Stimulated activated CD8-positive, alpha-beta memory T cell treated with anti-CD3 and anti-CD28 coated beads, Interleukin-7, amount 100 ng/mL, for 1 hour (primary cell): ENCODE results near the gene SENP5.
A peak's percentile ranks its signal among the peaks of the same experiment; 100 is the strongest.

ENCODE experiments used
- DNase-seq, 2 donors: peaks; one replicate each; pipeline ENCODE4 v3.0.0-alpha.2; 2020; ENCODE audit warnings: low read depth in 2 of 2

The SENP5 gene

DNA sequence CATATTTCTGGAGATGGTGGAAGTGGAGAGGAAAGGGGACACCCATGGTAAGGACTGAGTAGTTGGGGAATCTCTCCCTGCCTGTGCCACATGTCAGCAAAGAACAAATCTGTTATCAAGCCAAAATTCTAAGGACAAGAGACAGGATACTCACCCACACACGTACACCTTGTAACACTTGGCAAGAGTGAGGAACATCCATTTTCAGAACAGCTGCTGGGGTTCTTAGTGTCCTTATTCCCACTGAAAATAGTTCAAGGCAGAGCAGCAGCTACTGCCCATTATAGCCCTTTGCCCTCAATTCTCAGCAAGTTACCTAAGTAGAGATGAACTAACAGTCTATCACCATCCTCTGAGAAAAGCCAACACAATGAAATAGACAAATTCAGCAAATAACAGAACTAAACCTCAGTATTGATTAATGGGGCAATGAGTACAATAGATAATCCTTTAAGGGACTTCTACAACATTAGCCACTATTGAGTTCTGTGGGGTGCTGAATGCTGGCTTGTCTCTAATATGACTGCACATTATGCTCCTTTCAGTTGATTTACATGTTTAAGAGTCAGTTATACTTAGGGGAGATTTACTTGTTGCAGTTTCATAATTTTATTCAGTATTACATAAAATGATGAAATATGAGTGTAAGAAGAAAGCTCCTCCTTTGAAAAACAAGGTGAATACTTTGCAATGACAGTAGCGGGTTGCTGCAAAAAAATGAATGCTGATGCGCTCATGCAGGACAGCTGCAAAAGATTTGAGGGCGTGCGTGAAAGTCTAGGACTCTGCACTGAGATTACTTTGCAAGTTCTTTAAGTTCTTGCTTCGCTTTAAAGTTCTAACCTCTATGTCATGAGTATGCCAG, 22.4 kb downstream of the SENP5 start:
- no peak for DNase-seq

DNA sequence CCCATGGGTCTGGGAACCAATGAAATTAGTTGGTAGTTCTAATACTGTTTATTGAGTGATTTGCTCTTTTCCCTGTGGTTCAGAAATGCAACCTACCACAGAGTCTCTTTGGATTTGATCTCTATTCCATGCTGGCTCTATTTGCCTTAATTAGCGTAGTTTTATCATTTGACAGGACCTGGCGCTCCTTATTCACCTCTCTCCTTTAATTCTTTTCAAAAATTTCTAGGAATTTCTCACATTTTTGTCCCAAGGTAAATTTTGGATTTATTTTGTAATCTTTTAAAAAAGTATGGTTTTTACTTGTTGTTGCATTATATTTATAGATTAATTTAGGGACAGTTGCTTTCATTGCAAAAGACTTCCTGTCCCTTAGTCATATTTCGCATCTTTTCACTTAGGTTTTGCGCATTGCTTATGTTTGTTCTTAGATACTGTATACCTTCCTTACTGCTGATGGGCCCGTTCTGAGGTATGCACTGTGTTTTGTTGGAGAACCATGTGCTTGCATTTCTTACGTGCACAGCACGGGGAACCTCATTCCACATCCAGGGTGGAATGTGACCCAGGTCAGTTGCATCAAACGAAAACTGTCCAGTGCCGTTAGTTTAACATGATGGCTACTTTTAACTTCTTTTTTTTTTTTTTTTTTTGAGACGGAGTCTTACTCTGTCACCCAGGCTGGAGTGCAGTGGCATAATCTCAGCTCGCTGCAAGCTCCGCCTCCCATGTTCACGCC, 27.0 kb downstream of the SENP5 start:
- no peak for DNase-seq

DNA sequence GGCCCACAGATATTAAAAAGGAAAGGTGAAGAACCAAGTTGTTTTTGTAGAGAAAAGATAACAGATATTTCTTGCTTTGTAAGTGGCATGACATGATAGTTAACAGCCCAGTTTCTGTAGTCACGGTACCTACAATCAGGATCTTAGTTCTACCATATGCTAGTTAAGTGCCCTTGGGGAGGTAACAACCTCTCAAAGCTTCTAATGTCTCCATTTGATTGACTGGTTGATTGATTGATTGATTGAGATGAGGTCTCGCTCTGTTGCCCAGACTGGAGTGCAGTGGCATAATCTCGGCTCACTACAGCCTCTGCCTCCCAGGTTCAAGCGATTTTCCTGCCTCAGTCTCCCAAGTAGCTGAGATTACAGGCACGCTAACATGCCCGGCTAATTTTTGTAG, 28.5 kb downstream of the SENP5 start:
- no peak for DNase-seq

DNA sequence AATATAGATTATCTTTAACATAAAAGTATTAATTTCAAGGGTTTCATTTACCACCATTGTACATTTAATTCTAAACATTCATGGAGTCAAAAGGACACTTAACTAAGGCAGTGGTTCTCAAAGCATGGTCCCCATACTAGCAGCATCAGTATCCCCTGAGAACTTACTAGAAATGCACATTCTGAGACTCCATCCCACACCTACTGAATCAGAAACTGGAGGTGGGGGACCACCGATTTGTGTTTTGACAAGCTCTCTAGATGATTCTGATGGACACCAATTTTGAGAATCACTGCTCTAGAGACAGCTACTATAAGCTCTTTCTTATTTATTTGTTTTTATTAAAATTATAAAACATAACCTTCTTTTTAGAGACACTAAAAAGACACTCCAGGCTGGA, 34.0 kb downstream of the SENP5 start:
- DNase-seq: no peak

DNA sequence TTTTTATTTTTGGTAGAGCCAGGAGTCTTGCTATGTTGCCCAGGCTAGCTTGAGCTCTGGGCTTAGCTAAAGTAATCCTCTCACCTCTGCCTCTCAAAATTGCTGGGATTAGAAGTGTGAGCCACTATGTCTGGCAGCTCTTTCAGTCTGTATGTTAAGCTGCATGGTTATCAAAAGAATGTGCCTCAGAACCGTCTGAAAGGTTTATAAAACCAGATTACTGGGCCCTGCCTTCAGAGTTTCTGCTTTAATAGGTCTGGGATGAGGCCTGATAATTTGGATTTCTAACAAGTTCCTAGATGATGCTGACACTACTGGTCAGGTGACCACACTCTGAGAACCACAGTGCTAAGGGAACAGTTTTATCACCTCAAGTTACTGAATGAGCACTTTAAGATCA, 34.6 kb downstream of the SENP5 start:
- no peak for DNase-seq

DNA sequence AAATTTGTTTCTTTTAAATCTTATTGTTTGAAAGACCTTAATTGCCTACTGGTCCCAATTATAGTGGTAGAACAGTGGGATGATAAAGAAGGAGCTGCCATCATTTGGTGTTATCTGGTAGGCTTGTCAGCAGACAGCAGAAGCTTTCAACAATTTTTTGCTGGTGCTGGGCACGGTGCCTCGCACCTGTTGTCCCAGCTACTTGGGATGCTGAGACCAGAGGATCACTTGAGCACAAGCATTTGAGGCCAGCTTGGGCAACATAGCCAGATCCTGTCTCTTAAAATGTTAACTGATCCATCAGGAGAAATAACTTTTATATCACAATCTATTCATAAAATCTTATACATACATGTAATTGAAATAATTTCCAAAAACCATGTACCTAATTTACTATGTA, 36.0 kb downstream of the SENP5 start:
- no peak for DNase-seq

DNA sequence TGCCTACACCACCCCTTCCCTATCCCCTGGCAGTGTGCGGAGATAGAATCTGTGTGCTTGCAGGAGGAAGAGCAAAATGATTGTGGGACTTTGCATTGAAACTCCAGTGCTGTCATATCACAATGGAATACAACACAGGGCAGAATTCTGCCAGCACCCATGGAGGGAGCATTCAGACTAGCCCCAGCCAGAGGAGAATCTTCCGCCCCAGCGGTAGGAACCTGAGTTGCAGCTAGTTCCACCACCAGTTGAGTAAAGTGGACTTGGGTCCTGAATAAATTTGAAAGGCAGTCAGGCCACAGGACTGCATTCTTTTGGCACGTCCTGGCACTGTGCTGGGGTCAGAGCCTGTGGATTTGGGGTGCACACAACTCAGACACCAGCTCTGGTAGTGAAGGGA, 47.1 kb downstream of the SENP5 start:
- no peak for DNase-seq

DNA sequence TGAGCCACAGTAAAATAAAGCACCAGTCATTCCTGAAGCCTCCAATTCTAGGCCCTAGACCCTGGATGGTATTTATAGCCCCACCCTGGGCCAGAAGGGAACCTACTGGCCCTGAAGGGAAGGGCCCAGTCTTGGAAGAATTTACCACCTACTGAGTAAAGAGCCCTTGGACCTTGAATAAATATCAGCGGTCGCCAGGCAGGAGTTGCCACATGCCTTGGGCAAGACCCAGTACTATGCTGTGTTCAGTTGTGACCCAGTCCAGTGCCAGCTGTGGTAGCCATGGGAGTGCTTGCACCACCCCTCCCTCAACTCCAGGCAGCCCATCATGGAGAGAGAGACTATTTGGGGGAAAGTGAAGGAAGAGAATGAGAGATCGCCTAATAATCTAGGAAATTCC, 47.7 kb downstream of the SENP5 start:
- no peak for DNase-seq

DNA sequence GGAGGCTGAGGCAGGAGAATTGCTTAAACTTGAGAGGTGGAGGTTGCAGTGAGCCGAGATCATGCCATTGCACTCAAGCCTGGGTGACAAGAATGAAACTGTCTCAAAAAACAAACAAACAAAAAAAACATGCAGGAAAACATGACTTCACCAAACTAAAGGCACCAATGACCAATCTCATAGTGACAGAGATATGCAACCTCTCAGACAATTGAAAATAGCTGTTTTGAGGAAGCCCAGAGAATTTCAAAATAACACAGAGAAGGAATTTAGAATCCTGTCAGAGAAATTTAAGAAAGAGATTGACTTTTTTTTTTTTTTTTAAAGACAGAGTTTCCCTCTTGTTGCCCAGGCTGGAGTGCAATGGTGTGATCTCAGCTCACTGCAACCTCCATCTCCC, 48.5 kb downstream of the SENP5 start:
- no peak for DNase-seq

DNA sequence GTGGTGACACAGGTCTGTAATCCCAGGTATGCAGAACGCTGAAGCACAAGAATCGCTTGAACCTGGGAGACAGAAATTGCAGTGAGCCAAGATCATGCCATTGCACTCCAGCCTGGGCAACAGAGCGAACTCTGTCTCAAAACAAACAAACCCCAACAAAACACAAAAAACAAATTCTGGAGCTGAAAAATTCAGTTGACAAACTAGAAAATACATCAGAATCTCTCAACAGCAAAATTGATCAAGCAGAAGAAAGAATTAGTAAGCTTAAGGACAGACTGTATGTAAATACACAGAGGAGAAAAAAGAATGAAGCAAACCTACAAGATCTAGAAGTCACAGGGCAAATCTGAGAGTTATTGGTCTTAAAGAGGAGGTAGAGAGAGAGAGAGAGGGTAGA, 49.3 kb downstream of the SENP5 start:
- DNase-seq: no peak

DNA sequence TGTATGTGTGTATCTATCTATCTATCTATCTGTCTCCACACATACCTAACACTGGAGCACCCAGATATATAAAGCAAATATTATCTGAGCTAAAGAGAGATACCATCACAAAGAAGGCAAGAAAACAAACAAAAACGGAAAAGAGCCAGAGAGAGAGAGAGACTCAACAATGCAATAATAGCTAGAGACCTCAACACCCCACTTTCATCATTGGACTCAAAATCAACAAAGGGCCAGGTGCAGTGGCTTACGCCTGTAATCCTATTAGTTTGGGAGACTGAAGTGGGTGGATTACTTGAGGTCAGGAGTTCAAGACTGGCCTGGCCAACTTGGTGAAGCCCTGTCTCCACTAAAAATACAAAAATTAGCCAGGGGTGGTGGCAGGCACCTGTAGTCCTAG, 51.2 kb downstream of the SENP5 start:
- no peak for DNase-seq

DNA sequence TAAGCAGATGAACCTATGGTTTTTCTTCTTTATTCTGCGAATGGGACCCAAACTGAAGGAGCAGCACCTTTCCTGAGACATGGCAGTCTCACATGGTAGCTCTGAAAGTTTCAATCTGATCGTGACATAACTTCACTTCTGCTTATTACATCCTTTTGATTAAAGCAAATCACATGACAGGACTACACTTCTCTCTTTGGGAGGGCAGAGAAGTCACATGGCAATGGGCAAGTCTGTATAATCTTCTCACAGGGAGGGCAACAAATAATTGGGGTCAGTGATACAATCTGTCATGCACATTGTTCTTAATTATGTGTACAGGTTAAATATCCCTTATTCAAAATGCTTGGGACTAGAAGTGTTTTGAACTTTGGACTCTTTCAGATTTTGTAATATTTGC, 53.0 kb downstream of the SENP5 start:
- DNase-seq: no peak

DNA sequence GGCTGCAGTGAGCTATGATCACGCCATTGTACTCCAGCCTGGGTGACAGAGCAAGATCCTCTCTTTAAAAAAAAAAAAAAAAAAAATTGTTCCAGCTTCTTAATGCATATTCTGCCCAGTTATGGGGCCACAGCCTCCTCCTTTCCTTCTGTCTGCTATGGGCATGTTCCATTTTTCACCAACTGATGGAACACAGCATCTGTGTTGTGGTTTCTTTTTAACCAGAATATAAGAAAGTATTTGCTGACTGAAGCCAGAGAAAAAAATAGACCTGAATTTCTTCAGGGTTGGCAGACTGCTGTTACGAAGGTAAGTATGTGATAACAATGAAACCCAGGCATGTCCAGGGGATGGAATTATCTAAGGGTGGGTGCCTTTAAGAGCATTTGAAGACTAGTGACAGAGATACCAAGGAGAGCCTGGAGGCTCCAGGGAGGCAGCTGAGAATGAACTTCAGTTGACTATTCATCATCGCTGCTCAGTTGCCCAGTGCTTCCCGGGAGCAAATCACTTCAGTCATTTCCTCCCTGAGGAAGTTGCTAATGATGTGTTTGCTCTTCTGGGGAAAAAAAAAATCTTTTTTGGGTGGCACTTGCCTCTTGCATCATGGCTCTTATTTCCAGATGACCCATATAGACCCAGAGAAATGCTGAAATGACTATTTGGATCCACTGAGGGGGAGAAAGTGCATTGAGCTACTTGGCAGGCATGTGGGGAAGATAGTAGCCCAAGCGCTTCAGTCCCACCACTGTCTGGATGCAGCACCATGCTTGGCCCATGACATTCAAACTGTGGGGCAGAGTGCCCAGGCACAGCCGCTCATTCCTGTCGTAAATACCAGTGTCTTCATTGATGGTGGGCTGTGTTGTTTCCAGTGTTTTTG, 60.1 kb downstream of the SENP5 start:
- DNase-seq: no peak

DNA sequence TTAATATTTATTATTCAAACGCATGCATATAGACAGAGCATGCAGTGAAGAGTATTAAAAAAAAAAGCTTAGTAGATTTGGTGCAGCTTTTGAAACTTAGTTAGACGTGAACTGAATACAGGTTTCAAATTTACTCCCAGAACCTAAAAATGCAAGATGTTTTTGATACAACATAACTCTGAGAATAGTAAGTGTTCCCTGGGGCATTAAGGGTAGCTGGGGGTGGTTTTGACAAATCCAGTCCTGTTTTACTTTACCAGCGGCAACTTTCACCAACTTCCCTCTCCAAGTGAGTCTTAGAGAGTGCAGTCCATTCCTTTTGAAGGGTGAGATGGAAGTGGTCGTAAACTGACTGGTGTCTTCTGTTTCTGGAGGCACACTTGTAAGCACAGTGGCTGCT, 63.4 kb downstream of the SENP5 start:
- no peak for DNase-seq

DNA sequence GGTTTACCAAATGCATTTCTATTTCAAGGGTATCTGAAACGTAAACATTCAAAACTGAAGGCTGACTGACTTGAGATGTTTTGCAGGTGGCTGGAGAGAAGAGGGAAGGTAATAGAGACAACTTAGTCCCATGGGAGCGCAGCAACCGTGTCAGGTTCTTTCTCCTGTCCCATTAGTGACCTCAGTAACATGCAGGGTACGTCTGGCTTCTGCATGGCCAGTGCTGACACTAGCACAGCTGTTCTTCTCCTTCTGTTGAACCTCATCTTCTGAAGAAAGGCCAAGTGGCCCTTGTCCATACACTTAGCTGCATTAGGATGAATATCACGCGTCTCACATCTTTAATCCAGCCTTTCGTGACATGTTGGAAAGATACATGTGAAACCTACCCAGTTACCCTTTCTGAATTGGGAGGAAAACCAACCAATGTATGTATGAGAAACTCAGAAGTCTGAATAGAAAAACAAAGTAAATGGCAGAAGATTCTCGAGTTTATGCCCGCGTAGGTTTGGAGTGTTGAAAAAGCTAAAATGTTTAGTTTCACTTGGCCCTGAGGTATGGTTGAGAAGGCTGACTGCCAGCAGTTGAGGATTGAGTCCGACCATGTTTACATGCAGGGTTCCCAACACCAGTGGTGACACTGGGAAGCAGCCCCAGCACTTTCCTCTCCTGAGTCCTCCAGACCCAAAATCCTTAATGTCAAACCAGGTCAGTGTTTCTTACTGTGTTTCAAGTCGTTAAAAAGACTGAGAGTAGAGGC, 64.3 kb downstream of the SENP5 start:
- DNase-seq: no peak

DNA sequence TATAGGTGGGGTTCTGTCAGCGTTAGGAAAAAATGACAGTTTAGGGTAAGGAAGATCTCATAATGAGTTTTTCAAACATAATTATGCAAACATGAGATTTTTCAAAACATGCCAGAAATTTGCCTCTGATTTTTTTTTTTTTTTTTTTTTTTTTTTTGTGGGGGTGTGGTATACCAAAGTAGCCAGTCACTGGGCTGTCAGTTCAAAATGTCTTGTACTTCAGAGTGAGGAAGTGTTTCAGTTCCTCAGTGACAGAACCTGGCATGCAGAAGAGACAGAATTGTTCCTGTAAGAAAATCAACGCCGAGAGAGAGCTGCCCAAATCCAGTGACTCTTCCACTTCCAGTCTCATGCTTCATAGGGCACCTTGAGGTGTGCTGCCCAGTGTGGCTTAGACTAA, 64.9 kb downstream of the SENP5 start:
- DNase-seq: no peak

DNA sequence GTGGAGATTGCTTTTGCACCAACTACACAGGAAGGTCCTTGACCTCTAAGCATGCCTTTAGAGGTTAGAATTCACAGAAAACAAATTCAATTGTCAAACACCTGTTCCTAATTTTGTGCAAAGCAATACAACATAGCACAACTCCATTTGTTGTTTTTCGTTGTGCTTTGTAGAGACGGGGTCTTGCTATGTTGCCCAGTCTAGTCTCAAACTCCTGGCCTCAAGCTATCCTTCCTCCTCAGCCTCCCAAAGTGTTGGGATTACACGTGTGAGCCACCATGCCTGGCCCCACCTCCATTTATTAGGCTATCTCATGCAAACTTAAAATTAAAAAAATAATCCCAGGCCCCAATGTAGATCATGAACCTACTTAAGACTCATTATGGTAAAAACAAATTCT, 68.6 kb downstream of the SENP5 start:
- no peak for DNase-seq

DNA sequence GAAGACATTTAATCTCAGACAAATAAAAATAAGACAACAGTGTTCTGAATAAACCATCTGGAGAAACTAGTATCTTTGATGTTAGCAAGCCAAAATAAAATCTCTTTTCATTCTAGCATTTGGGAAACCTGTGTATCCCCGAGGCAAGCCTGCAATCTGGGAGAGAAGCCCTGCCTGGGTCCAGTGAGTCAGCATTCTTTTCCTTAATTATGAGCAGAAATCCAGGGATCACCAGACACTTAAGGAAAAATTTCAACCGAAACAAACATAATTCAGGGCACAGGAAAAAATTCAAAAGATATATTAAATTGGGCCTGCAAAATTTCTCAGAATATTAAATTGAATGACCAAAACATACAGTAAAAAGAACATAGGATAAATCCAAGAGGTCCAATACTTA, 70.4 kb downstream of the SENP5 start:
- no peak for DNase-seq

DNA sequence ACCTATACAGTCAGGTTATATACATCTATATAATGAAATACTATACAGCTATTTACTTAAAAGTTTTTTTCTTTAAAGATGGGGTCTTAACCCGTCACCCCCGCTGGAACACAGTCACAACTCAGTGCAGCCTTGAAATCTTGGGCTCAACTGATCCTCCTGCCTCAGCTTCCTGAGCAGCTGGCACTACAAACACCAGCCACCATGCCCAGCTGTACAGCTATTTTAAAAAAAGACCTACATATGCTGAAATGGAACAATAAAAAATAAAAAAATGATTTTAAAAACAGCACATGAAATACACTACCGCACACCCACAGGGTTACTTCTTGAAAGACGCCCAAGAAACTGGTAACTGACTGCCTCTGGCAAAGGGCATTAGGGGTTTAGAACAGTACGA, 70.9 kb downstream of the SENP5 start:
- DNase-seq: no peak

DNA sequence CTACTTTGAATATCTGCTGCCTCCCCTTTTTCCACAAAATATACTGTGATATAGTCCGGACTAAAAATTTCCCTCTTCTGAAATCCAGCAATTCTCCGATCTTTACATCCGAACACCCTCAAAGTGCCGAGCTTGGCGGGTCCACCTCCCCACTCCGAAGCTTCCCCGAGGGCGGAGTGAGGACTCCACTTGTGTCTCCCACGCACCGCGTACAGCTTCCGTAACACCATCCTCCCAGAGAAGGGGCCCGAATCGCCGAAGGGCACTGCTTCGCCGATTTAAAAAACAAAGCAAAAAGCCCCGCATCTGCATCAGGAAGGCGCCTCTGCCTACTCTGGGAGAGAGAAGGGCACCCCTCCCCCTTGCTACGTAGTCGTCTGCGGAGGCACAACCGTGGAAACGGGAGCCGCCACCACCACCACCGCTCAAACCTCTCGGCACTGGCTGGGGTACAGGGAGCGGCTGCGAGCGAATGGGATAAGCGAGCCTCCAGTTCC, 74.1 kb downstream of the SENP5 start:
- peak; percentile 17 to 32 for DNase-seq

DNA sequence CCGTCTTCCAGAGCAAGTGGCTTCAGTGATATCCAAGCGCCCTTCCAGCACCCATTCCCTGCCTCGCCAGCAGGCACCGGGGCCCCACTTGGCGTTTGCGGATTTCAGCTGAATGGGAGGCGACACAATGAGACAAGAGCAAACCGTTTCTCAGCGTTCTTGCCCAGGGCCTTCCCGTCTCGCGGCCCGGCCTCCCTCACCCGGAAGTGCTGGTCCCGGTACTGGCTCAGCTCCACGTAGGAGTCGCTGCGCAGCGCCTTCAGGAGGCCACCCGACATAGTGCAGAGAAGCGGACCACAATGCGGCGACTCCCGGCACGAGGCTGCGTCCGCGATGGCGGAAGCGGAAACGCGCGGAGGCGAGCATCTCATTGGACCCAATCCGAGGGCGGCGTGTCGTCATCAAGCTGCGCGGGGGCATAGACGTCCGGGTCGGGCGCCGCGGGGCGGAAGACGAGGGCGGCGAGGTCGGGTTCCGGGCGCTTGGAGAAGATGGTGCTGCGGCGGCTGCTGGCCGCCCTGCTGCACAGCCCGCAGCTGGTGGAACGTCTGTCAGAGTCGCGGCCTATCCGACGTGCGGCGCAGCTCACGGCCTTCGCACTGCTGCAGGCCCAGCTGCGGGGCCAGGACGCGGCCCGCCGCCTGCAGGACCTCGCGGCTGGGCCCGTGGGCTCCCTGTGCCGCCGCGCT, 74.7 kb downstream of the SENP5 start, which contains the start of gene NCBP2:
Gene NCBP2, minus strand, starts transcription at position 303 of the 689 bp plus-strand sequence. Its CDS starts 25 bp downstream, at position 278.
- DNase-seq: peak; percentile 100
